ENCODE results near the gene UBTD2.

- TF ChIP-seq TARDBP (IDR thresholded peaks at IDR 0.05) (no peak), ELF4 (IDR thresholded peaks at IDR 0.05) (no peak), BHLHE40 (IDR thresholded peaks at IDR 0.05; ENCODE audit: borderline replicate concordance) (no peak), SP1 (IDR thresholded peaks at IDR 0.05) (no peak), ZNF384 (IDR thresholded peaks at IDR 0.05) (no peak), FOXK2 (IDR thresholded peaks at IDR 0.05) (no peak), HDGF (IDR thresholded peaks at IDR 0.05; ENCODE audit: borderline replicate concordance) (no peak), NFRKB (IDR thresholded peaks at IDR 0.05) (no peak)
Observed at GRCh38 chr5:172293054-172293744, 9.6 kb upstream of the UBTD2 start.

Measured in HEK293T (cell line).